ENCODE results near the gene AGFG1. TPM values are rescaled to one million over a fixed set of nuclear protein-coding genes. Genes with fewer than 3 reads are reported as not detected.

Gene AGFG1
- total RNA-seq, 1 experiment from 2014 or later, result 72.5 TPM

GRCh38 chr2:227577555-227577954 lies 105.6 kb downstream of the AGFG1 start:
- TF ChIP-seq SIN3A (IDR thresholded peaks at IDR 0.05; ENCODE audit: low read depth) (no peak), RAD21 (IDR thresholded peaks at IDR 0.05; ENCODE audit: low read depth) (no peak), MAX (IDR thresholded peaks at IDR 0.05) (no peak), EZH2phosphoT487 (IDR thresholded peaks at IDR 0.05; ENCODE audit: borderline replicate concordance) (no peak)
- Histone ChIP-seq H4K20me1 (ENCODE audit: insufficient read depth) (no peaks in the 10 kb centered on the region), H3K27ac (ENCODE audit: low read depth, low read length) (no peak overlapping the region), H3K9me3 (ENCODE audit: control insufficient read depth in 1 of 2, insufficient read depth in 1 of 2, low read depth in 1 of 2, low read length in 2 of 2) (no peaks in the 10 kb centered on the region), H3K9me2 (ENCODE audit: insufficient read depth) (no peaks in the 10 kb centered on the region), H3K27me3 (ENCODE audit: insufficient read depth, low read length) (no peaks in the 10 kb centered on the region), H3K9ac (ENCODE audit: low read length) (no peak overlapping the region), H3K4me1 (ENCODE audit: control insufficient read depth in 1 of 2, insufficient read depth in 2 of 2, low read length in 2 of 2) (no peaks in the 10 kb centered on the region), H2AFZ (ENCODE audit: low read depth, low read length, poor library complexity, severe bottlenecking) (no peak overlapping the region), H3K36me3 (ENCODE audit: control insufficient read depth in 1 of 2, insufficient read depth in 2 of 2, low read length in 2 of 2) (no peaks in the 10 kb centered on the region), H3K4me3 (replicated peaks in 1 of 2; ENCODE audit: low read depth in 1 of 2, low read length in 2 of 2) (no peak overlapping the region), H3K79me2 (ENCODE audit: insufficient read depth, low read length) (no peaks in the 10 kb centered on the region), H3K4me2 (ENCODE audit: low read length) (no peak overlapping the region)
- intact Hi-C loops (cut with micrococcal nuclease), result no loop called here
- DNase-seq (ENCODE audit: low read depth, low spot score), result no peak
- ChIA-PET CTCF (interaction anchor here (1.2 kb wide), 1 partner anchor 10 kb away, joined by 3 read pairs; no protein-coding TSS in a partner anchor), POLR2A (no interaction called here), RAD21 (ENCODE audit: low non-redundant PET in 1 of 2, low total read pairs in 2 of 2, uncharacterized antibody in 2 of 2, unreplicated experiment in 2 of 2) (no interaction called here)
- no peak for ATAC-seq
- no TSS peak for BruUV-seq (replicated peaks)

GRCh38 chr2:227578642-227579041 lies 106.7 kb downstream of the AGFG1 start:
- POLR2A ChIA-PET, result no interaction called here
- ATAC-seq, result no peak

More at GRCh38 chr2:227578642-227579041, 106.7 kb downstream of the AGFG1 start:
- no peak overlapping the region for H3K4me3 ChIP-seq (replicated peaks in 1 of 2; ENCODE audit: low read depth in 1 of 2, low read length in 2 of 2)
- no peaks in the 10 kb centered on the region for H3K79me2 ChIP-seq (ENCODE audit: insufficient read depth, low read length)
- no peak overlapping the region for H2AFZ ChIP-seq (ENCODE audit: low read depth, low read length, poor library complexity, severe bottlenecking)
- no peak overlapping the region for H3K9ac ChIP-seq (ENCODE audit: low read length)
- H3K4me1 ChIP-seq (ENCODE audit: control insufficient read depth in 1 of 2, insufficient read depth in 2 of 2, low read length in 2 of 2), result no peaks in the 10 kb centered on the region
- H3K27ac ChIP-seq (ENCODE audit: low read depth, low read length), result no peak overlapping the region
- TF ChIP-seq SRF (IDR thresholded peaks at IDR 0.05; ENCODE audit: low read depth) (no peak), FOSL1 (IDR thresholded peaks at IDR 0.05; ENCODE audit: low read depth) (no peak), RAD21 (IDR thresholded peaks at IDR 0.05; ENCODE audit: low read depth) (peak; percentile 40; the same call in 1 of the 2 replicates), SIN3A (IDR thresholded peaks at IDR 0.05; ENCODE audit: low read depth) (no peak)
- intact Hi-C loops (cut with micrococcal nuclease), result no loop called here
- no peak overlapping the region for H3K4me2 ChIP-seq (ENCODE audit: low read length)
- no peaks in the 10 kb centered on the region for H3K9me2 ChIP-seq (ENCODE audit: insufficient read depth)
- H3K36me3 ChIP-seq (ENCODE audit: control insufficient read depth in 1 of 2, insufficient read depth in 2 of 2, low read length in 2 of 2), result no peaks in the 10 kb centered on the region
- DNase-seq (ENCODE audit: low read depth, low spot score), result no peak
- no peaks in the 10 kb centered on the region for H3K27me3 ChIP-seq (ENCODE audit: insufficient read depth, low read length)
- ChIA-PET CTCF (no interaction called here), RAD21 (ENCODE audit: low non-redundant PET in 1 of 2, low total read pairs in 2 of 2, uncharacterized antibody in 2 of 2, unreplicated experiment in 2 of 2) (no interaction called here)
- no peaks in the 10 kb centered on the region for H4K20me1 ChIP-seq (ENCODE audit: insufficient read depth)
- BruUV-seq (replicated peaks), result no TSS peak
- no peaks in the 10 kb centered on the region for H3K9me3 ChIP-seq (ENCODE audit: control insufficient read depth in 1 of 2, insufficient read depth in 1 of 2, low read depth in 1 of 2, low read length in 2 of 2)

Measured in HCT116 (cell line).